ENCODE results near the gene CLDN6. TPM values are rescaled to one million over a fixed set of nuclear protein-coding genes. Genes with fewer than 3 reads are reported as not detected.

The CLDN6 gene
- total and polyA plus RNA-seq, 2 donors (not counting 1 experiment from before 2014, with no cell fraction given): 0.03 TPM; not detected in 1

GRCh38 chr16:2981177-2981898 lies 36.6 kb downstream of the CLDN6 start:
- Histone ChIP-seq H4K20me1 (ENCODE audit: control insufficient read depth, extremely low read depth, insufficient read depth, low read length) (no peaks in the 10 kb centered on the region), H3K4me2 (ENCODE audit: extremely low read depth, insufficient read depth, low read length) (peak overlapping the region; percentile 88), H3K9ac (ENCODE audit: insufficient read depth, low read length) (no peak overlapping the region), H3K36me3 (ENCODE audit: control insufficient read depth, insufficient read depth, low read length) (peaks cover 2% of the 10 kb centered on the region), H3K9me3 (ENCODE audit: control insufficient read depth, insufficient read depth, low read depth, low read length) (no peaks in the 10 kb centered on the region), H3K79me2 (ENCODE audit: control insufficient read depth, insufficient read depth, low read length) (peaks cover 5% of the 10 kb centered on the region), H3K27ac (ENCODE audit: insufficient read depth, low read length) (no peak overlapping the region), H3K27me3 (ENCODE audit: control insufficient read depth, insufficient read depth, low read length) (no peaks in the 10 kb centered on the region), H2AFZ (ENCODE audit: low read length) (no peak overlapping the region), H3K4me3 (replicated peaks in 1 of 4; ENCODE audit: control extremely low read depth in 1 of 4, insufficient read depth in 1 of 4, low read depth in 3 of 4, low read length in 4 of 4) (peak overlapping the region in 1 of 4 experiments; percentile 80), H3K4me1 (ENCODE audit: control insufficient read depth, extremely low read depth, insufficient read depth, low read length) (peaks cover 8% of the 10 kb centered on the region)
- no peak for TF ChIP-seq EZH2 (IDR thresholded peaks at IDR 0.05; ENCODE audit: low read length, missing control alignments)
- DNase-seq (ENCODE audit: low read depth in 2 of 2): no peak

GRCh38 chr16:2980227-2981176 lies 37.5 kb downstream of the CLDN6 start, which contains the start of gene PKMYT1:
PKMYT1 (minus strand) TSS chr16:2980446; CDS start chr16:2979657, 789 bp downstream.
- H3K36me3 ChIP-seq (ENCODE audit: control insufficient read depth, insufficient read depth, low read length): peaks cover 2% of the 10 kb centered on the region
- H4K20me1 ChIP-seq (ENCODE audit: control insufficient read depth, extremely low read depth, insufficient read depth, low read length): no peaks in the 10 kb centered on the region
- peaks cover 8% of the 10 kb centered on the region for H3K4me1 ChIP-seq (ENCODE audit: control insufficient read depth, extremely low read depth, insufficient read depth, low read length)
- peak within 1 kb of the TSS; percentile 88 for H3K9ac ChIP-seq (ENCODE audit: insufficient read depth, low read length)
- no peaks in the 10 kb centered on the region for H3K9me3 ChIP-seq (ENCODE audit: control insufficient read depth, insufficient read depth, low read depth, low read length)
- peak within 1 kb of the TSS; percentile 83 for H3K27ac ChIP-seq (ENCODE audit: insufficient read depth, low read length)
- no peaks in the 10 kb centered on the region for H3K27me3 ChIP-seq (ENCODE audit: control insufficient read depth, insufficient read depth, low read length)
- H2AFZ ChIP-seq (ENCODE audit: low read length): peak within 1 kb of the TSS; percentile 76
- TF ChIP-seq EZH2 (IDR thresholded peaks at IDR 0.05; ENCODE audit: low read length, missing control alignments) (no peak), CTCF (conservative IDR thresholded peaks at IDR 0.05 in 1 of 2, IDR thresholded peaks at IDR 0.05 in 1 of 2; ENCODE audit: low read depth in 1 of 2, low read length in 2 of 2) (no peak)
- peaks cover 5% of the 10 kb centered on the region for H3K79me2 ChIP-seq (ENCODE audit: control insufficient read depth, insufficient read depth, low read length)
- DNase-seq (ENCODE audit: low read depth in 2 of 2): peak; percentile 65 to 79
- H3K4me3 ChIP-seq (replicated peaks in 1 of 4; ENCODE audit: control extremely low read depth in 1 of 4, insufficient read depth in 1 of 4, low read depth in 3 of 4, low read length in 4 of 4): peak within 1 kb of the TSS; percentile 60 to 85 (median 72)
- H3K4me2 ChIP-seq (ENCODE audit: extremely low read depth, insufficient read depth, low read length): peak within 1 kb of the TSS; percentile 91

- peaks cover 2% of the 10 kb centered on the region for H3K36me3 ChIP-seq (ENCODE audit: control insufficient read depth, insufficient read depth, low read length)
- H4K20me1 ChIP-seq (ENCODE audit: control insufficient read depth, extremely low read depth, insufficient read depth, low read length): no peaks in the 10 kb centered on the region
- no peak for DNase-seq (ENCODE audit: low read depth in 2 of 2)
- H3K27ac ChIP-seq (ENCODE audit: insufficient read depth, low read length): peak overlapping the region; percentile 83
- H3K4me3 ChIP-seq (replicated peaks in 1 of 4; ENCODE audit: control extremely low read depth in 1 of 4, insufficient read depth in 1 of 4, low read depth in 3 of 4, low read length in 4 of 4): peak overlapping the region; percentile 24 to 85 (median 72)
- H2AFZ ChIP-seq (ENCODE audit: low read length): peak overlapping the region; percentile 49
- peak overlapping the region; percentile 88 for H3K9ac ChIP-seq (ENCODE audit: insufficient read depth, low read length)
- TF ChIP-seq CTCF (conservative IDR thresholded peaks at IDR 0.05 in 1 of 2, IDR thresholded peaks at IDR 0.05 in 1 of 2; ENCODE audit: low read depth in 1 of 2, low read length in 2 of 2): no peak
- TF ChIP-seq EZH2 (IDR thresholded peaks at IDR 0.05; ENCODE audit: low read length, missing control alignments): no peak
- peaks cover 5% of the 10 kb centered on the region for H3K79me2 ChIP-seq (ENCODE audit: control insufficient read depth, insufficient read depth, low read length)
- H3K9me3 ChIP-seq (ENCODE audit: control insufficient read depth, insufficient read depth, low read depth, low read length): no peaks in the 10 kb centered on the region
- H3K4me1 ChIP-seq (ENCODE audit: control insufficient read depth, extremely low read depth, insufficient read depth, low read length): peaks cover 8% of the 10 kb centered on the region
- peak overlapping the region; percentile 91 for H3K4me2 ChIP-seq (ENCODE audit: extremely low read depth, insufficient read depth, low read length)
- H3K27me3 ChIP-seq (ENCODE audit: control insufficient read depth, insufficient read depth, low read length): no peaks in the 10 kb centered on the region
Observed at GRCh38 chr16:2979669-2980226, 38.2 kb downstream of the CLDN6 start.
